GM18526 (cell line): ENCODE data around the gene USP10.

Experiments
- POLR2A ChIP-seq: IDR thresholded peaks from 3 replicates; pipeline ENCODE4 v1.6.1; 2011; ENCODE audit not compliant: insufficient read length; ENCODE audit errors: extremely low read depth

USP10 gene

GRCh38 chr16:84699712-84700445 lies at the start of gene USP10:
Gene USP10 (plus strand): TSS chr16:84700000. CDS start chr16:84700091, 91 bp downstream.
- TF ChIP-seq POLR2A = peak; percentile 69

GRCh38 chr16:84650062-84650991 lies 49.5 kb upstream of the USP10 start:
- no peak for TF ChIP-seq POLR2A

DNA sequence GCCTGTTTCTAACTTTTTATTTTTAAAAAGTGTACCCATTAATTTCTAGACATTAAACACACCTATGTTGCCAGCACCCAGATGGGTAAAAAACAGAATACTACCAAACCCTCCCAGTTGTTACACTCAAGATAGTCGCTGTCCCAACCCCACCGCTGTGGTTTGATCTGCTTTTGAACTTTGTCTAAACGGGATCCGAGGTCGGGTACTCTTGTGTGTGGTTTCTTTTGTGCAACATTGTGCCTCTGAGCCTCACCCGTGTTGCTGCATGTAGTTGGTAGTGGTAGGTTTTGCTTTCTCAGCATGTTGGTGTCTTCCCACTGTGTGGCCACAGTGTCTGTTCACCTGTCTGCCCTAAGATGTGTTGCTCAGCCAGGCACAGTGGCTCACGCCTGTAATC lies 47.2 kb upstream of the USP10 start:
- no peak for TF ChIP-seq POLR2A

GRCh38 chr16:84654238-84654637 lies 45.6 kb upstream of the USP10 start:
- no peak for TF ChIP-seq POLR2A

GRCh38 chr16:84654998-84655397 lies 44.8 kb upstream of the USP10 start:
- TF ChIP-seq POLR2A = no peak

DNA sequence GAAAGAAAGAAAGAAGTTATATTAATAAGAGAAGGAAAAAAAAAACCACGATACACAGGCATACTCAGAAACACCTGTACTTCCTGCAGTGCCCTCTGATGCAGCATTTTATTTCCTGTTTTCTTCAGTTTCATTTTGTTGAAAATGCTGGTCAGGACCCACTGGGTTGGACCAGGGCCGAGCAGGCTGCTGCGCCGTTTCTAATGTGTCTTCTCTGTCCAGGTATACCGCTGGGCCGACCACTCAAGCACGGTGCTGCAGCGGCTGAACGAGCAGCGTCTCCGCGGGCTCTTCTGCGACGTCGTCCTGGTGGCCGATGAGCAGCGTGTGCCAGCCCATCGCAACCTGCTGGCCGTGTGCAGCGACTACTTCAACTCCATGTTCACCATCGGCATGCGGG lies 43.2 kb upstream of the USP10 start:
- no peak for TF ChIP-seq POLR2A

DNA sequence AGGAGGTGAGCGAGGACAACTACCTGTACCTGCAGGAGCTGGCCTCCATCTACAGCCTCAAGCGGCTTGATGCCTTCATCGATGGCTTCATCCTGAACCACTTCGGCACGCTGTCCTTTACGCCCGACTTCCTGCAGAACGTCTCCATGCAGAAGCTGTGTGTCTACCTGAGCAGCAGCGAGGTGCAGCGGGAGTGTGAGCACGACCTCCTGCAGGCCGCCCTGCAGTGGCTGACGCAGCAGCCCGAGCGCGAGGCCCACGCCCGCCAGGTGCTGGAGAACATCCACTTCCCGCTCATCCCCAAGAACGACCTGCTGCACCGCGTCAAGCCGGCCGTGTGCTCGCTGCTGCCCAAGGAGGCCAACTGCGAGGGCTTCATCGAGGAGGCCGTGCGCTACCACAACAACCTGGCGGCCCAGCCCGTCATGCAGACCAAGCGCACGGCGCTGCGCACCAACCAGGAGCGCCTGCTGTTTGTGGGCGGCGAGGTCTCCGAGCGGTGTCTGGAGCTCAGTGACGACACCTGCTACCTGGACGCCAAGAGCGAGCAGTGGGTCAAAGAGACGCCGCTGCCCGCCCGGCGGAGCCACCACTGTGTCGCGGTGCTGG lies 42.5 kb upstream of the USP10 start:
- TF ChIP-seq POLR2A = no peak

DNA sequence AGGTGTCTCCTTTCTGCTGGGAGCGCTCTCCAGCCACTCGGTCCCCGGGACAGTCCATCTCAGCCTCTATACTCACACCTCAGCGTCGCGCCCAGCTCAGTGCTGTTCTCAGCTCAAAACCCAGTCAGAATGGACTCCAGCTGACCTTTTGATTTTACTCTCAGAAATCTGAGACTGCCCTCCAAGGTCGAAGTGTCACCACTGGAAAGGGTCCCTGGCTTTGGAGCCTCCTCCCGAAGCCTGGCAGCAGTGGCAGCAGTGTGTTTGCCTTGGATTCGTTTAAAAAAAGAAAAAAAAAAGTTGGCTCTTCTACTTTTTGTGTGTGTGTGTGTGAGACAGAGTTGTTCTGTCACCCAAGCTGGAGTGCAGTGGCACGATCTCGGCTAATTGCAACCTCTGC lies 41.1 kb upstream of the USP10 start:
- TF ChIP-seq POLR2A = no peak

- TF ChIP-seq POLR2A = no peak
Measured at GRCh38 chr16:84659656-84660300, 40.0 kb upstream of the USP10 start.

DNA sequence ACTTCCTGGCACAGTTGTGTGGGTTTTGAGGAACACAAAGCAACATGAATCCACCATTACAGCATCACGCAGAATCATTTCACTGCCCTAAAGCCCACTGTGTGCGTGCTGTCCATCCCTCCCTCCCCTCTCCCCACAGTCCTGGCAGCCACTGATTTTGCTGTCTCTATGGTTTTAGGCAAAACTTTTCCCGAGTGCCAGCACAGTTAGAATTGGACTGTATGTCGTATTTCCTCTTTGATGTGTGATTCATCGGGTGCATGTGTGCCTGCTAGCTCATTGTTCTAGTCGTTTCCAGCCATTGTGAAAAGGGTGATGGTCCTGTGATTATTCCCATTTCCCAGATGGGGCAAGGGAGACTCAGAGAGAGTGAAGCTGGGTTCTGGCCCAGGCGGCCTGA lies 38.8 kb upstream of the USP10 start:
- no peak for TF ChIP-seq POLR2A

DNA sequence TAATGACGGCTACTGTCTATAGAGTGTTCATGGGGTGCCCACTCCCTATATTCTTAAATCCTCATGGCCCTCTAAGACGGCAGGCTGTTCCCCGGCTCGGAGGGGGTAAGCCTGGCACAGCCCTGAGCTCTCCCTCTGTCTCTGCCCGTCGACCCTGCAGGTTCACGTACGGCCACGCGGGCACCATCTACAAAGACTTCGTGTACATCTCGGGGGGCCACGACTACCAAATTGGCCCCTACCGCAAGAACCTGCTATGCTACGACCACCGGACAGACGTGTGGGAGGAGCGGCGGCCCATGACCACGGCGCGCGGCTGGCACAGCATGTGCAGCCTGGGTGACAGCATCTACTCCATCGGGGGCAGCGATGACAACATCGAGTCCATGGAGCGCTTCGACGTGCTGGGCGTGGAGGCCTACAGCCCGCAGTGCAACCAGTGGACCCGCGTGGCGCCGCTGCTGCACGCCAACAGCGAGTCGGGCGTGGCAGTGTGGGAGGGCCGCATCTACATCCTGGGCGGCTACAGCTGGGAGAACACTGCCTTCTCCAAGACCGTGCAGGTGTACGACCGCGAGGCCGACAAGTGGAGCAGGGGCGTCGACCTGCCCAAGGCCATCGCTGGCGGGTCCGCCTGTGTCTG lies 38.3 kb upstream of the USP10 start:
- no peak for TF ChIP-seq POLR2A

- no peak for TF ChIP-seq POLR2A
Measured at GRCh38 chr16:84662471-84662870, 37.3 kb upstream of the USP10 start.

DNA sequence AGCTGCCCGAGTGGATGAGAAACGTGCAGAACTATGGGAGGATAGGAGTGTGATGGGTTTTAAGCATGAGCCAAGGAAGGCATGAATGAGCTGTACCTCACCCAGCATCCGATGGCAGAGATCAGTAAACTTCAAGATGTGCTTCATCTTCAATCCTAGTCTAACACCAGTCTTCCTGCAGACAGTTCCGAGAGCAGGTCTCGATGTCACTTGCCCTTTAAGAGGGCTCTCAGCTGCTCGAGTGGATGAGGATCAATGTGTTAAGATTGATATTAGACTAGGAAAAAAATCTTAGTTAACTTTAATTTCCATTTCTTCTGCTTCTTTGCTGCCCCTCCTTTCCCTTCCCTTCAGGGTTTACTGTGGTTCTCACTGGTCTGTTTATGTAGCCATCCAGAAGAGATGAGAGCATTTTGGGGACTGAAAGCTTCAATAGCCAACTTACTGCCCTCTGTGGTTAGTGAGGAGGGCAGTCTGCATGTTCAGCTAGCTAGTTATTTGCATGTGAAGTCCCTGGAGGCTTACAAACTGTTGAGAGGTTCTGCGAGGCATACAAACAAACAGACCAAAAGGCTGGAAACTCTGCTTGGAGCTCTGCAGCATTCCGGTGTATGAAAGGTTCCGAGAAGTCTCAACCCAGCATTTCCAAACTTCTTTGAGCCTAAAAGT lies 36.2 kb upstream of the USP10 start:
- no peak for TF ChIP-seq POLR2A

- no peak for TF ChIP-seq POLR2A
Measured at GRCh38 chr16:84665359-84665758, 34.4 kb upstream of the USP10 start.
